Mesodermal cell (in vitro differentiated cells): ENCODE measurements around the gene ZNF488.

Experiments
- H3K27ac ChIP-seq: 2 replicates; pipeline ENCODE4 v1.7.0; 2013; ENCODE audit warnings: mild to moderate bottlenecking, low read depth, low read length, moderate library complexity; ENCODE audit not compliant: severe bottlenecking
- H3K36me3 ChIP-seq: 2 replicates; pipeline ENCODE4 v1.7.1; 2013; ENCODE audit warnings: mild to moderate bottlenecking, low read length, moderate library complexity; ENCODE audit not compliant: control insufficient read depth, insufficient read depth
- H3K4me1 ChIP-seq: one replicate; pipeline ENCODE4 v1.7.1; 2013; ENCODE audit warnings: mild to moderate bottlenecking, low read length; ENCODE audit not compliant: insufficient read depth, control insufficient read depth, poor library complexity, severe bottlenecking
- H3K4me3 ChIP-seq: 2 replicates; pipeline ENCODE4 v1.7.0; 2013; ENCODE audit warnings: low read length, control low read depth, mild to moderate bottlenecking; ENCODE audit not compliant: insufficient read depth, poor library complexity, severe bottlenecking; ENCODE audit errors: extremely low read depth
- H3K9me3 ChIP-seq: 2 replicates; pipeline ENCODE4 v1.7.1; 2013; ENCODE audit warnings: mild to moderate bottlenecking, low read length, moderate library complexity; ENCODE audit not compliant: control insufficient read depth
- WGBS, 2 experiments: methylation state at CpG; one replicate each; pipeline ENCODE4 v1.1.5; 2013; ENCODE audit warnings: missing lambda C conversion rate in 2 of 2; ENCODE audit not compliant: insufficient coverage in 2 of 2; 5-methylcytosine and 5-hydroxymethylcytosine counted together

Gene ZNF488

DNA sequence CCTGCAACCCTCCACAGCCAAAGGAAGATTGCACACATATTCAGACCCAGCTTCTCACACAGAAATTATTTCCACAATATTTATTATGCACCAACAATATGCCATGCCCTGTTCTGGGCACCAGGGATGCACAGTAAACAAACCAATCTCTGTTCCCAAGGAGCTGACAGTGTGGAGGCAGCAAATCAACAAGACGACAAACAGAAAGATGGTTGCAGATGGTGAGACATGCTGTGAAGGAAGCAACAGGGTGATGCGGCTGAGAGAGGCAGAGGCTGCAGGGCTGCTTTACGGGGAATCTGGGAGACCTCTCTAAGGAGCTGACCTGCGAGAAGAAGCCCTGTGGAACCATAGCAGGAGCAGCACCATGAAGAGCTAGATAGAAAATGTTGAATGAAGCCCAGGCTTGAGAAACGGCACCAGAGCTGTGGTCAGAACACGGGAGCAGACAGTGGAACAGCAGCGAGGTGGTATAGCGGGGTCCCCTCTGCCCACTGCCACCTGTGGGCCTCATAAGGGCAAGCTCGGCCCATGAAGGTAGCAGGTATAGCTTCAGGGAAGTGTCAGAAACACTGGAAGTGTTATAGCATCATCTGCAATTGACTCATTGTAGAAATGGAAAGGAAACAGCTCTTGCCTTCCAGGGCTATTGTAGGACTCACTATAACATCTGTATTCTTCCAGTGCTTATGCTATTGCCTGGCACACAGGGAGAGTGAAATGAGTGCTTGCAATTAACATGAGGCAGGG lies 18.5 kb downstream of the ZNF488 start:
- no peaks in the 10 kb centered on the region for H3K36me3 ChIP-seq
- H3K27ac ChIP-seq, result no peak overlapping the region
- no peak overlapping the region for H3K4me3 ChIP-seq
- H3K9me3 ChIP-seq, result no peaks in the 10 kb centered on the region
- H3K4me1 ChIP-seq, result peaks cover 4% of the 10 kb centered on the region
- WGBS, 2 experiments, result 89 to 92% methylated on average over 9 of the region's 9 CpGs

DNA sequence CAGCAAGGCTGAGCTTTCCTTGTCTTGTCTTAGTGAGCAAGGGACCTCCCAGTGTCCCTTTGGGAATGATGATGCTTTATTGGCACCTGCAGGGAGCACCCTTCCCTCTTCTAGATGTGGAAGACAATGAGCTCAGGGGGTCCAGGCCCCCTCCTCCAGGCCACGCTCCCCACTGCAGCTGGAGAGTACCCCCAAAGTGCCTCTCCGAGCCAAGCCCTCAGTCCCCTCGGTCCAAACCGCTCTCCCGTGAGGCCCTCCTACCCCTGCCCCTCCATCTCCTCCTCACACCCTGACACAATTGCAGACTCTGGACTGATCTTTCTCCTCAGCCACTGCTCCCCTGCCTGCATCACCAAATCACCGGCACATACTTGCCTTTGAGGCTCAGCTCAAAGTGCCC lies 19.2 kb downstream of the ZNF488 start:
- H3K27ac ChIP-seq, result no peak overlapping the region
- H3K4me3 ChIP-seq, result no peak overlapping the region
- no peaks in the 10 kb centered on the region for H3K9me3 ChIP-seq
- 95 to 98% methylated on average over 5 of the region's 6 CpGs for WGBS, 2 experiments
- peaks cover 4% of the 10 kb centered on the region for H3K4me1 ChIP-seq
- no peaks in the 10 kb centered on the region for H3K36me3 ChIP-seq

GRCh38 chr10:47364366-47364765 lies 19.7 kb downstream of the ZNF488 start:
- no peaks in the 10 kb centered on the region for H3K9me3 ChIP-seq
- H3K4me1 ChIP-seq, result peaks cover 4% of the 10 kb centered on the region
- H3K4me3 ChIP-seq, result no peak overlapping the region
- H3K27ac ChIP-seq, result no peak overlapping the region
- no peaks in the 10 kb centered on the region for H3K36me3 ChIP-seq
- WGBS, 2 experiments, result 76 to 77% methylated on average over 3 to 4 of the region's 4 CpGs

DNA sequence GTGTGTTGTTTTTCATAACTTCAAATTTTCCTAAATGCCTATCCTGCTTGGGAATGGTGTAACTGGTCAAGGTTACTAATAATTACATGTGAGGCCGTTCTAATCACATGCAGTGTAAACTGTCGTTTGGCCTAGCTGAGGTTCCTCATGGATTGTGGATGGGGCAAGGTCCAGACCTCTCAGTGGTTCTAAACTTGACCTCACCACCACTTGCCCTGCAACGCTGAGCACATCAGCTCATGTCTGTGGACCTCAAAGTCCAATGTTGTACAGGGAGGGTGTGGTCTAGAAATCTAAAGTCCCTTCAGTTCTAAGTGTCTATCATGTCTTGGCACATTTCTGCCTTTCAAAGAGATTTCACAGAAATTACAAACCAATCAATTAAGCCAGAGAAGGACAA lies 20.3 kb downstream of the ZNF488 start:
- no peak overlapping the region for H3K4me3 ChIP-seq
- H3K4me1 ChIP-seq, result peaks cover 4% of the 10 kb centered on the region
- WGBS, 2 experiments, result 80 to 83% methylated on average over 2 of the region's 3 CpGs
- H3K27ac ChIP-seq, result no peak overlapping the region
- no peaks in the 10 kb centered on the region for H3K36me3 ChIP-seq
- H3K9me3 ChIP-seq, result no peaks in the 10 kb centered on the region

DNA sequence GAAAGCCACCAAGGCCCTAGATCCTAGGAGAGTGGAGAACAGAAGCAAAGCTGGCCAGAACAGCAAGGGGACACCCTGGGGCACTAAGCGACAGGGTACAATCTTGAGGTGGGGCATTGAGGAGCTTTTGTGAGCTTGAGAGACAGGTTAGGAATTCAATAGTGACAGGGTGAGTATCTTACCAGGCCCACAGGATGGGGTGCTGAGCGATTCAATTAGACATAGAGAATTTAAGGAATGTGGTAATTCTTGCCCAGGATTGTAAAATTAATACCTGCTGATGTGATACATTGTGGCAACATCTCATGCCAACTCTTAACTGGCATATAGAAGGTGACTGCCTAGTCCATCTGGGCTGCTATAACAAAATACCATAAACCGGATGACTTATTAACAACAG lies 21.9 kb downstream of the ZNF488 start:
- WGBS, 2 experiments, result 96% methylated on average over 3 of the region's 3 CpGs
- no peak overlapping the region for H3K27ac ChIP-seq
- H3K4me1 ChIP-seq, result peaks cover 4% of the 10 kb centered on the region
- H3K9me3 ChIP-seq, result no peaks in the 10 kb centered on the region
- no peak overlapping the region for H3K4me3 ChIP-seq
- no peaks in the 10 kb centered on the region for H3K36me3 ChIP-seq

GRCh38 chr10:47361293-47361692 lies 22.8 kb downstream of the ZNF488 start:
- Histone ChIP-seq H3K36me3 (no peaks in the 10 kb centered on the region), H3K27ac (no peak overlapping the region), H3K4me1 (peaks cover 4% of the 10 kb centered on the region), H3K4me3 (no peak overlapping the region), H3K9me3 (no peaks in the 10 kb centered on the region)
- WGBS, 2 experiments, result 50 to 55% methylated on average over 7 to 8 of the region's 9 CpGs

DNA sequence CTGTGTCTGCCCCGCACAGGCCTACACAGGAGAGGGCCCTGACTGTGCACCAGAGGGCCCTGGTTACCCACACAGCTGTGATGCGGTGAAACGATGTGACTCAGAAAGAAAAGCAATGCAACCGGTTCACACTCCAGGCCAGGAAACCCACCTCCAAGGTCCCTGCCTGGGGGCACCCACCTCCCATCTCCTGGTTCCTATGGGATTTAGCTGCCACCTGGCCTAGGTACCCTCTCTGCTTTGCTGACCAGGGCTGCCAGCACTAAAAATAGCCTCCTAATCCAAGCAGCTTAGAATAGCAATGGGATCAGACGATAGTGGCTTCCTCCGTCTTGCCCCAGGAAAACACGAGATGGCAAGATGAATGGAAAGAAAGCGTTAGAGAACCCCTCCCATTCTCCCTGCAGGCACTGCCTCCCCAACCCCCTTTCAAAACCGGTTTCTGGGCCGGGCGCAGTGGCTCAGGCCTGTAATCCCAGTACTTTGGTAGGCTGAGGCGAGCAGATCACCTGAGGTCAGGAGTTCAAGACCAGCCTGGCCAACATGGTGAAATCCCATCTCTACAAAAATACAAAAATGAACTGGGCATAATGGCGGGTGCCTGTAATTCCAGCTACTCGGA lies 23.6 kb downstream of the ZNF488 start:
- 85 to 95% methylated on average over 11 to 13 of the region's 14 CpGs for WGBS, 2 experiments
- no peaks in the 10 kb centered on the region for H3K9me3 ChIP-seq

GRCh38 chr10:47359626-47360418 lies 24.3 kb downstream of the ZNF488 start:
- peaks cover 4% of the 10 kb centered on the region for H3K4me1 ChIP-seq
- H3K36me3 ChIP-seq, result no peaks in the 10 kb centered on the region
- no peak overlapping the region for H3K4me3 ChIP-seq
- 84 to 93% methylated on average over 2 to 3 of the region's 4 CpGs for WGBS, 2 experiments
- no peak overlapping the region for H3K27ac ChIP-seq
- no peaks in the 10 kb centered on the region for H3K9me3 ChIP-seq

More for the DNA sequence above, 23.6 kb downstream of the ZNF488 start:
- Histone ChIP-seq H3K27ac (no peak overlapping the region), H3K4me3 (no peak overlapping the region), H3K4me1 (peaks cover 4% of the 10 kb centered on the region), H3K36me3 (no peaks in the 10 kb centered on the region)

DNA sequence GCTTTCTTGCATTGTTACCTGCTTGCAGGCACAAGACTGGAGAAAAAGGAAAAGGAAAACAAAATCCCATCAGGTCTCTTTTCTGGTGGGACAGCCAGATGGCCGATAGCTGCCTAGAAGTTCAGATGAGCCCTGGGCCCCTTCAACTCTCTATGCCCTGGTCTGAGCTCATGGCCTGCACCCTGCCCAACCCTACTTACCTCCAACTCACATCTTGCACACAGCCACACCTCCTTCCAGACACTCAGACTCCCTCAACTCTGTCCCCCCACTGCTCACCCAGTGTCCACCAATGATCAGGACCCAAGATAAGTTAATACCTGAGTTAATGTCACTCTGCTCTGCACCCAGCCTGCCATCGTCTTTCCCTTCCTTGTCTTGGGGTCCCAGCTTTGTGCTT lies 25.0 kb downstream of the ZNF488 start:
- Histone ChIP-seq H3K4me1 (peaks cover 4% of the 10 kb centered on the region), H3K9me3 (no peaks in the 10 kb centered on the region), H3K36me3 (no peaks in the 10 kb centered on the region), H3K4me3 (no peak overlapping the region), H3K27ac (no peak overlapping the region)
- 95 to 100% methylated on average over 2 of the region's 2 CpGs for WGBS, 2 experiments

- Histone ChIP-seq H3K36me3 (no peaks in the 10 kb centered on the region), H3K4me1 (peaks cover 4% of the 10 kb centered on the region), H3K9me3 (no peaks in the 10 kb centered on the region), H3K27ac (no peak overlapping the region), H3K4me3 (no peak overlapping the region)
- WGBS, 2 experiments, result 90 to 94% methylated on average over 2 of the region's 3 CpGs
These were observed 25.6 kb downstream of the ZNF488 start for GRCh38 chr10:47358457-47358856.
